NCI-H1694 treated with DMSO at 0.1 percent for 48 hours (cell line): ENCODE data around the gene TGFBRAP1.
"Not testable (repeated sequence)": the region's sequence is repeated elsewhere in the genome, so short reads cannot be mapped to it uniquely, and the experiment has no call there.

Experiments
- DNase-seq: peaks from one replicate; lab custom pipeline; 2025; lab: John Stamatoyannopoulos, UW

Gene TGFBRAP1

DNA sequence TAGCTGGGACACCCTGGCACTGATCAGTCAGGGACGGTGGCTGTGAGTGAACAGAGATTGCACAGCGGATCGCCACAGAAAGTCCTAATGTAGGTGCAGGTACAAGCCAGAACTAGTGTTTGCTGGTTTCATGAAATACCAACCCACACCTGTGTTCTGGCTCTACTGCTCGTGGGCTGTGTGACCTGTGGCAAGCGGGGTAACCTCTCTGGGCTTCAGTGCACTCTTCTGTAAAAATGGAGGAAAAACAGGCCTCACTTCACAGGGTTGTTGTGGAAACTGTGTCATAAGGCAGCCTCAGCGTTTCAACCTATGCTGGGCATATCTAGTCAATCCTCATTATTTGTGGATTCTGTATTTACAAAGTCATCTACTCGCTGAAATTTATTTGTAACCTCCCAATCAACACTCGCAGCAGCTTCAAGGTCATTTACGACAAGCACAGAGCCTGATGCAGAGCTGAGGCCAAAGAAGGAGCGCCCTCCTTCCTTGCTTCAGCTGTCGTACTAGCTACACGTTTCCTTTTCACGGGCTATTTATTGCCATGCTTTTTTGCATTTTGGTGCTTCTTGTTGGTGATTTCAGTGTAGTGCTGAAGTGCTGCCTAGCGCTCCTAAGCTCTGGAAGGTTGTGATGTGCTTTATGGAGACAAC, 58.0 kb downstream of the TGFBRAP1 start:
- DNase-seq, result no peak

GRCh38 chr2:105269426-105269825, 60.1 kb downstream of the TGFBRAP1 start:
- DNase-seq, result no peak

DNA sequence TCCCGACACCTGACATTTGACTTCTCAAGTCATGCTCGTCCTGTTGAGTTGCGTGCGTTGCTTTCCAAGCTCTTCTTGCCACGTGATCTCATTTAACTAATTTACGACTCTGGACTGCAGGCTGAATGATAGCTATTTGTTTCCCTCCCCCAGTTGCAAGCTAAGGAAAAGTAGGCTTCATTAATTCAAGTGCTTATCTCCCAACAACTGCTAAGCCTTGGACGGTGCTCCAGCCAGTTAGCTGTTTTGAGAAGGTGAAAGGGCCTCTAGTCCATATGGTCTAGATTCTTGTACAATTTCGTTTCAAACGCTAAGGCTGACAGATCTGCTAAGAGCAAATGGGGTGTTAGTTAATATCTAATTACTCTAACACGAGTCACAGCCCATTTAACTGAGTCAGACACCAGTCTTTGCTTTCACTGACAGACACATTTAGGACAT, 66.9 kb downstream of the TGFBRAP1 start:
- DNase-seq, result no peak

DNA sequence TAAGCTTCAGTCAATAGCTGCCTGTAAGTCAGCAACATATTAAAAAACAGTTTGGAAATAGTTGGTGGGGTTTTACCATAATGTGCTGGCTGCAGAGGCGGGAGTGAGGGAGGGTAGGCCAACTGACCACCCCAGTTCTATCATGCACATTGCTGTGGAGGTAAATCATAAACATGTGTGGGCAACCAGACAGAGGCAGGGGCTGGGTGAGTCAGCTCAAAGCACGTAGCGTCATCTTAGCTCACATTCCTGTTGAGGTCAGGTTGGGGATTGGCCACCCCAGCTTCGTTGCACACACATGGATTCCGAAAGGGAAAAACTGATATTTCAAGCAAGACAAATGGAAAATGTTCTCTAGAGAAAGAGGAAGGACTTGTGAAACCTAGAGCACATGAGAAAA, 68.5 kb downstream of the TGFBRAP1 start:
- DNase-seq, result no peak

GRCh38 chr2:105258835-105259350, 70.6 kb downstream of the TGFBRAP1 start:
- DNase-seq, result no peak

DNA sequence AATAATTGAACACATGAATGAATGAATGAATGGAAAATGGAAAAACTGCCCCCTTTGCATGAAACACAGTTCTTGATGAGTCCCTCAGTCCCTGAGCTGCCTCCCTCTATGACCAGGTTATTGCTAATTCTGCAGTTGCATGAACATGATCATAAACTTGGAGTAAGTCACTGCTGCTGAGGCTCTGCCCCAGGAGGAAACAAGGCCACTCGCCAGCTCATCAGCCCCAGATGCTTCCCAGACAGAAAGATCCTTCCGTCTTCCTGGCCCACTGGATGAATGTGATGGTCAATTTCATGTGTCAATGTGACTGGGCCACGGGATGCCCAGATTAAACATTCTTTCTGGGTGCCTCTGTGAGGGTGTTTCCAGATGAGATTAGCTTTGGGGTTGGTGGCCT, 71.6 kb downstream of the TGFBRAP1 start:
- no peak for DNase-seq

GRCh38 chr2:105256431-105257047, 73.0 kb downstream of the TGFBRAP1 start:
- DNase-seq, result no peak

GRCh38 chr2:105255979-105256378, 73.6 kb downstream of the TGFBRAP1 start:
- no peak for DNase-seq

DNA sequence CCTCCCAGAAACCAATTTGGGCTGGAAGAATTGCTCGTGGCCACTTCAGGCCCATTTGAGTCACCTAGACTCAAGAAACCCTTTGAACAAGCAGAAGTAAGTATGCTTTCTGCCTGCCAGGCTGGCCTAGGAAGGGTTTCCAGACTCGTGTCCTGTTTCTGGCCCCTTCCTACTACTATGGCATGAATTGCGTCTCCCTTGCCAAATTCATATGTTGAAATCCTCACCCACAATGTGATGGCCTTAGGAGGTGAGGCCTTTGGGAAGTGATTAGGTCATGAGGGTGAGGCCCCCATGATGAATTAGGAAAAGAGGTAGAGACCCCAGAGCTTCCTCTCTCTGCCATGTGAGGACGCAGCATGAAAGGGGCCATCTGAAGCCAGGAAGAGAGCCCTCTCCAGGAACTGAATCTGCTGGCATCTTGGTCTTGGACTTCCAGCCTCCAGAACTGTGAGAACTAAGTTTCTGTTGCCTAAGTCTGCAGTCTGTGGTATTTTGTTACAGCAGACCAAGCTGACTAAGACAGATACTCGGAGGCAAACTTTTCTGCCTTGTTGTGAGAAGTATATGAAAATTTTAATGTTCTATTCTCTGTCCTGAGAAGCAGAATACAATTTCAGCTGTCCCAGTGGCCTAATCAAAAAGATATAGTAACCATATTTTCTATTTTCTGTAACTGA, 74.9 kb downstream of the TGFBRAP1 start:
- no peak for DNase-seq

GRCh38 chr2:105252271-105252670, 77.3 kb downstream of the TGFBRAP1 start:
- no peak for DNase-seq

DNA sequence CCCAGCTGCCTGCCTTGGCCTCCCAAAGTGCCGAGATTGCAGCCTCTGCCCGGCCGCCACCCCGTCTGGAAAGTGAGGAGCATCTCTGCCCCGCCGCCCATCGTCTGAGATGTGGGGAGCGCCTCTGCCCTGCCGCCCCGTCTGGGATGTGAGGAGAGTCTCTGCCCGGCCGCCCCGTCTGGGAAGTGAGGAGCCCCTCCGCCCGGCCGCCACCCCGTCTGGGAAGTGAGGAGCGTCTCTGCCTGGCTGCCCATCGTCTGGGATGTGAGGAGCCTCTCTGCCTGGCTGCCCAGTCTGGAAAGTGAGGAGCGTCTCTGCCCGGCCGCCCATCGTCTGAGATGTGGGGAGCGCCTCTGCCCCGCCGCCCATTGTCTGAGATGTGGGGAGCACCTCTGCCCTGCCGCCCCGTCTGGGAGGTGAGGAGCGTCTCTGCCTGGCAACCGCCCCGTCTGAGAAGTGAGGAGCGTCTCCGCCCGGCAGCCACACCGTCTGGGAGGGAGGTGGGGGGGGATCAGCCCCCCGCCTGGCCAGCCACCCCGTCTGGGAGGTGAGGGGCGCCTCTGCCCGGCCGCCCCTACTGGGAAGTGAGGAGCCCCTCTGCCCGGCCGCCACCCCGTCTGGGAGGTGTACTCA, 78.4 kb downstream of the TGFBRAP1 start:
- not testable (repeated sequence) for DNase-seq

GRCh38 chr2:105249891-105250290, 79.6 kb downstream of the TGFBRAP1 start:
- no peak for DNase-seq

DNA sequence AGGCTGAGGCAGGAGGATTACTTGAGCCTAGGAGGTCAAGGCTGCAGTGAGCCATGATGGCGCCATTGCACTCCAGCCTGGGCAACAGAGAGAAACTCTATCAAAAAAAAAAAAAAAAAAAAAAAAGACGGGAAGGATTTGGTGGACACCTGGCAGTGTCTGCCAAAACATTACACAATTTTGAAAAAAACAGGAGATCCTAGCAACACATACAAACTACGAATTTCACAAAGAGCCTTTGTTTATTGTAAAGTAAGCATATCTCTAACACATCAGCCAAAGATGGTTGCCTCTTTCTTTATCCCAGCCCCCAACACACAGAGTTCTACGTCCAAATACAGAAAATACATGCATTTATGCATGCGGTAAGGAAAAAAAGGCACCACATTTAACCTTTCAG, 80.4 kb downstream of the TGFBRAP1 start:
- DNase-seq, result no peak

DNA sequence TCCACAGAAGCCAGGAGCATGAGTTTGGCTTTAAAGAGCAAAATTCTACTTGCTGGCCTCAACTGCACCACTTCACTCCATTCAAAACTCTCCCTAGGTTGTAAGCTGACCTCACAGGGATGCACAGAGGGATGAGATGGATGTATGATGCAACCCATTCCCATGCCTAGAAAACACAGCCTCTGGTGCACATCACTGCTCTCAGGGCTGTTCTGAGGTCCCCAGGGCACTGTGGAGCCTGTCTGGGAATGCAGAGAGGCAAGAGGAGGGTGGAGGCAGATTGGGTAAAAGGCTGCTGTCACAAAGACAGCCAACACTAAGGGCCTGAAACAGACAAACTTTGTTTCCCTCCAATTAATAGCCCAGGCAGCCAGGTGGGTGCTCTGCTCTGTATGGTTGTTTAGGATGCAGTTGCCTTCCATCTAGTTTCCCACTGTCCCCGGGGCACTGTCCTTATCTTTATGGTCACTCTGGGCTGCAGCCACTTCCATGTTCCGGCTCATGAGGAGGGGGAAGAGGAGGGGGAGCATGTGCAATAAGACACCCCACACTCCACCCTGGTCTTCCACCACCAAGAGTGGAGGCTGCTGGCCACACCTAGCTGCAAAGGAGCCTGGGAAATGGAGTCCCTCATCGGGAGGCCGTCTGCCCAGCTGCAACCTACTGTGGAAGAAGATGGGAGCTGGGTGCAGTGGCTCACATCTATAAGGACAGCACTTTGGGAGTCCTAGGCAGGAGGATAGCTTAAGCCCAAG, 81.0 kb downstream of the TGFBRAP1 start:
- DNase-seq, result no peak

DNA sequence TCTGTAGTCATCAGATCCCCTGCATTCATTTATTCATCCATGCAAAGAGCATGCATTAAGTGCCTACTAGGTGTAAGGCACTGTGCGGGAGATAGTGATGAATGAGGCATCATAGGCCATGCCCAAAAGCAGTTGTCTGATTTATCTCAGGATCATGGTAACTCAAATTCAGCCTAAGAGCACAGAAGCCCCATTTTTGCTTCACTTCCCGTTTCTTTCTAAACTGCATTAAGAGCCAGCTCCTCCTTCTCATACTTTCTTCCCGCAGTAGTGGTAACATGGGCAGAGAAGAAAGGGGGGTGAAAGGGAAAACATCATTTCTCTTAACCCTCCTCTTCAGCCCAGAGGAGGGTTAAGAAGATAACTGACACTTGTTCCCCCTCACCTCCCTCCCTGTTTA, 85.1 kb downstream of the TGFBRAP1 start:
- no peak for DNase-seq

- DNase-seq, result no peak
Observed at GRCh38 chr2:105243961-105244360, 85.6 kb downstream of the TGFBRAP1 start.

GRCh38 chr2:105242286-105242993, 87.1 kb downstream of the TGFBRAP1 start:
- DNase-seq, result no peak

- DNase-seq, result no peak
Observed at GRCh38 chr2:105241443-105241842, 88.1 kb downstream of the TGFBRAP1 start, which contains the start of gene GPR45. TSS of gene GPR45 (plus strand) at chr2:105241743. CDS start at chr2:105241859, 116 bp downstream.

DNA sequence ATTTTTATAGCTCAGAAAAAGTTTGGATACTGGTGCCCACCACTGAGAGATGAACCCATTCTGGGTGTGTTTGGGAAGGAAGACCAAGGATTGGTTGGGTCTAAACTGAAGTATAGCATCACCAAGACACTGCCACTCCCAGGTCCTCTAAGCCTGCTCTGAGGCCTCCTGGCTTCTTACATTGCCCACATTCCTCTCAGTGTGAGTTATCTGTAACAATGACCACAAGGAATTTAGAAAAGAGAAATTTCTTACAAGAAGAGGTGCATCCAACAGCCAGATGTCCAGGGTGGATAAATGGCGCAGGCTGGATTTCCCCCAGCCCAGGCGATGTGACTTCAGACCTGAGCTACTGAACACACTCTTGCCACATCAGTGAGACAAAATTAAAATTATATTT, 89.6 kb downstream of the TGFBRAP1 start:
- no peak for DNase-seq

DNA sequence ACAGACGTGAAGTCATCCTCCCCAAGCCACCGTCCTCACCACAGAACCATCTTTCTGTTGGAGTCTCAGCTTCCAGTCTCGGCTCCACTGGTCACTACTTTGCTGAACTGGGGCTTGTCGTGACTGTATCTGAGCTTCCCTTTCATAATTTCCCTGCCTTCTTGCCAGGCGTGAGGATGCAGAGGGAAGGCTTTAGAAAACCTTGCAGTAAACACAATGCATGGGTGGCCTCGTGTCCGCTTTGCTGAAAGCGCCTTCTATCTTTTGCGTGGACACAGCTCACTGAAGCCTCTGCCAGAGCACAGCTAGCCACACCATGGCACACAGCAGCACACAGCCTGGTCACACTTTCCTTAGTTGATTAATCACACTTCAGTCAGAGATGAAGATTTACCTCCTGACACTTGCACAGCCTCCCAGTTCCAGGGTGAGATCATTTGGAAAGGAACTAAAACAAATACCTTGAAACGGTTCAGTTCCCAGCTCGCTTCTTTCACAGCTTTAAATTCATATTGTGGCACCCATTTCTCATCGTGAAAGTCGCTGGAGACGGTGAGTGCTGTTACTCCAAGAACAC, 90.8 kb downstream of the TGFBRAP1 start:
- no peak for DNase-seq
